Activated CD4-positive, alpha-beta T cell treated with anti-CD3 and anti-CD28 coated beads for 4 hours (primary cell): ENCODE data around the gene BPIFA2.
"Not testable (repeated sequence)": the region's sequence is repeated elsewhere in the genome, so short reads cannot be mapped to it uniquely, and the experiment has no call there.

Experiments
- DNase-seq, 2 donors: peaks; one replicate each; pipeline ENCODE4 v3.0.0-alpha.2; 2020

Gene BPIFA2

GRCh38 chr20:33167859-33168258, at the start of gene BPIFA2:
Gene BPIFA2 (plus strand): TSS chr20:33168159. CDS start chr20:33169146, 987 bp downstream.
- no peak for DNase-seq

- DNase-seq, result no peak
Observed at GRCh38 chr20:33119725-33120720, 47.9 kb upstream of the BPIFA2 start.

- no peak for DNase-seq
Observed at GRCh38 chr20:33120934-33121333, 47.0 kb upstream of the BPIFA2 start.

- DNase-seq, result not testable (repeated sequence)
Observed at GRCh38 chr20:33122297-33122696, 45.7 kb upstream of the BPIFA2 start.

- DNase-seq, result no peak
Observed at GRCh38 chr20:33124261-33124660, 43.7 kb upstream of the BPIFA2 start.

- DNase-seq, result no peak
Observed at GRCh38 chr20:33124994-33125393, 43.0 kb upstream of the BPIFA2 start.

GRCh38 chr20:33125983-33126382, 42.0 kb upstream of the BPIFA2 start:
- no peak for DNase-seq

- no peak for DNase-seq
Observed at GRCh38 chr20:33127422-33128097, 40.4 kb upstream of the BPIFA2 start.

GRCh38 chr20:33130568-33131061, 37.3 kb upstream of the BPIFA2 start:
- DNase-seq, result no peak

GRCh38 chr20:33131949-33132473, 35.9 kb upstream of the BPIFA2 start:
- DNase-seq, result no peak

- no peak for DNase-seq
Observed at GRCh38 chr20:33132513-33133372, 35.2 kb upstream of the BPIFA2 start.

GRCh38 chr20:33133373-33133941, 34.5 kb upstream of the BPIFA2 start:
- no peak for DNase-seq

GRCh38 chr20:33137195-33137594, 30.8 kb upstream of the BPIFA2 start:
- DNase-seq, result no peak

GRCh38 chr20:33139467-33139866, 28.5 kb upstream of the BPIFA2 start:
- no peak for DNase-seq

- DNase-seq, result no peak
Observed at GRCh38 chr20:33145521-33145920, 22.4 kb upstream of the BPIFA2 start.

- no peak for DNase-seq
Observed at GRCh38 chr20:33147299-33147698, 20.7 kb upstream of the BPIFA2 start.

- DNase-seq, result no peak
Observed at GRCh38 chr20:33148040-33148439, 19.9 kb upstream of the BPIFA2 start.

GRCh38 chr20:33154252-33154651, 13.7 kb upstream of the BPIFA2 start:
- no peak for DNase-seq

- no peak for DNase-seq
Observed at GRCh38 chr20:33158637-33159385, 9.1 kb upstream of the BPIFA2 start.

GRCh38 chr20:33159713-33160112, 8.2 kb upstream of the BPIFA2 start:
- no peak for DNase-seq

GRCh38 chr20:33160681-33161080, 7.3 kb upstream of the BPIFA2 start:
- no peak for DNase-seq
